WTC11 (cell line): ENCODE results near the gene ZNRF1.

Source experiments
- ELF4 ChIP-seq: sonication (generic); formaldehyde crosslinking; IDR thresholded peaks from 2 replicates; pipeline ENCODE4 v1.8.1; 2022; ENCODE audit warnings: low read depth, mild to moderate bottlenecking, moderate library complexity, missing genetic modification reagents
- RELA ChIP-seq: sonication (generic); formaldehyde crosslinking; IDR thresholded peaks from 2 replicates; pipeline ENCODE4 v1.8.1; 2022; ENCODE audit warnings: missing genetic modification reagents, mild to moderate bottlenecking, borderline replicate concordance
- ZBTB21 ChIP-seq: sonication (generic); formaldehyde crosslinking; IDR thresholded peaks from 2 replicates; pipeline ENCODE4 v1.8.1; 2023; ENCODE audit warnings: mild to moderate bottlenecking, missing genetic modification reagents, borderline replicate concordance
- ZNF121 ChIP-seq: sonication (generic); formaldehyde crosslinking; IDR thresholded peaks from 2 replicates; pipeline ENCODE4 v1.8.0; 2023; ENCODE audit warnings: missing genetic modification reagents
- TF ChIP-seq, protein P1 (sequence below): fragments of 200-600 bp; IDR thresholded peaks from 2 replicates; pipeline ENCODE4 v1.8.0; 2022; ENCODE audit warnings: antibody characterized with exemption
- TF ChIP-seq, protein P2 (sequence below): fragments of 250-450 bp; sonication (Bioruptor Pico); IDR thresholded peaks from 2 replicates; pipeline ENCODE4 v1.8.0; 2021; ENCODE audit warnings: mild to moderate bottlenecking
- TF ChIP-seq, protein P3 (sequence below): sonication (generic); formaldehyde crosslinking; conservative IDR thresholded peaks from 2 replicates; pipeline ENCODE4 v1.8.1; 2022; ENCODE audit warnings: mild to moderate bottlenecking, missing genetic modification reagents

DNA sequence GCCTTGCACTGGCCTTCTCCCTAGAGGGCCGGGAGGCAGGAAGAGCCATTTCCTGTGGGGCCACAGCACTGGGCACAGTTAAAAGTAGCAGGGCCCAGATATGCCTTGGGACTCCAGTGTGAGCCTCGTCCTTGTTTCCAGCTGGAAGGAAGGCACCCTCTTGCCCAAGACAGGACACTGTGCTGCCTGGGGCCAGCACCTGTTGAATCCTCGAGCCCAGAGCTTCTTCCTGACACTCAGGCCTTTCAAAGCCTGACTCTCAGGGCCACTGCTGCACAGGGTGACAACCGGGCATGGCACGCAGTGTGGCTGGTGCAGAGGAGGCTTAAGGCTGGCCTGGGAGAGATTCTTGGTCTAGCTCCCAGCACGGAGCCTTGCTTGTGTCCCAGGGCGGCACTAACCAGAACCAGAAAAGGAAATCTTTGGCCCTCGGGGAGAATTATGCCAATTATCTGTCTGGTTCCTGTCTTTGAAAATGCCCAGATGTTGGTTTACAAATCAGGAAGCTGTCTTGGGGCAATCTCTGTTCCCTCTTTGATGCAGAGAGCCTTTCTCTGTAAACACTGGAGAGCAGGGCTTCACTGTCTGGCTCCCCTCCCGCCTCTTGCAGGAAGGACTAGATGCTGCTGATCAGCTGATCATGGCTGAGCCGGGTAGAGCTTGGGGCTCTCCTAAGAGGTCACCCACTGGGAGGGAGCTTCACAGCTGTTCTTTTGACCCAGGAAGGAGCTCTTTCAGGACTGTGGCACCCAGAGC lies 106.7 kb downstream of the ZNRF1 start:
- TF ChIP-seq RELA (no peak), ZBTB21 (no peak), ZNF121 (no peak), ELF4 (CRISPR knock-in tag) (no peak)
- TF ChIP-seq, protein P1, sequence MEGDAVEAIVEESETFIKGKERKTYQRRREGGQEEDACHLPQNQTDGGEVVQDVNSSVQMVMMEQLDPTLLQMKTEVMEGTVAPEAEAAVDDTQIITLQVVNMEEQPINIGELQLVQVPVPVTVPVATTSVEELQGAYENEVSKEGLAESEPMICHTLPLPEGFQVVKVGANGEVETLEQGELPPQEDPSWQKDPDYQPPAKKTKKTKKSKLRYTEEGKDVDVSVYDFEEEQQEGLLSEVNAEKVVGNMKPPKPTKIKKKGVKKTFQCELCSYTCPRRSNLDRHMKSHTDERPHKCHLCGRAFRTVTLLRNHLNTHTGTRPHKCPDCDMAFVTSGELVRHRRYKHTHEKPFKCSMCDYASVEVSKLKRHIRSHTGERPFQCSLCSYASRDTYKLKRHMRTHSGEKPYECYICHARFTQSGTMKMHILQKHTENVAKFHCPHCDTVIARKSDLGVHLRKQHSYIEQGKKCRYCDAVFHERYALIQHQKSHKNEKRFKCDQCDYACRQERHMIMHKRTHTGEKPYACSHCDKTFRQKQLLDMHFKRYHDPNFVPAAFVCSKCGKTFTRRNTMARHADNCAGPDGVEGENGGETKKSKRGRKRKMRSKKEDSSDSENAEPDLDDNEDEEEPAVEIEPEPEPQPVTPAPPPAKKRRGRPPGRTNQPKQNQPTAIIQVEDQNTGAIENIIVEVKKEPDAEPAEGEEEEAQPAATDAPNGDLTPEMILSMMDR = no peak
- TF ChIP-seq, protein P2, sequence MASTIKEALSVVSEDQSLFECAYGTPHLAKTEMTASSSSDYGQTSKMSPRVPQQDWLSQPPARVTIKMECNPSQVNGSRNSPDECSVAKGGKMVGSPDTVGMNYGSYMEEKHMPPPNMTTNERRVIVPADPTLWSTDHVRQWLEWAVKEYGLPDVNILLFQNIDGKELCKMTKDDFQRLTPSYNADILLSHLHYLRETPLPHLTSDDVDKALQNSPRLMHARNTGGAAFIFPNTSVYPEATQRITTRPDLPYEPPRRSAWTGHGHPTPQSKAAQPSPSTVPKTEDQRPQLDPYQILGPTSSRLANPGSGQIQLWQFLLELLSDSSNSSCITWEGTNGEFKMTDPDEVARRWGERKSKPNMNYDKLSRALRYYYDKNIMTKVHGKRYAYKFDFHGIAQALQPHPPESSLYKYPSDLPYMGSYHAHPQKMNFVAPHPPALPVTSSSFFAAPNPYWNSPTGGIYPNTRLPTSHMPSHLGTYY = no peak
- TF ChIP-seq, protein P3, sequence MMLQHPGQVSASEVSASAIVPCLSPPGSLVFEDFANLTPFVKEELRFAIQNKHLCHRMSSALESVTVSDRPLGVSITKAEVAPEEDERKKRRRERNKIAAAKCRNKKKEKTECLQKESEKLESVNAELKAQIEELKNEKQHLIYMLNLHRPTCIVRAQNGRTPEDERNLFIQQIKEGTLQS (CRISPR knock-in tag) = no peak
